H1 (cell line): ENCODE results near the gene SPN. TPM values are rescaled to one million over a fixed set of nuclear protein-coding genes. Genes with fewer than 3 reads are reported as not detected.
"Not testable (repeated sequence)": the region's sequence is repeated elsewhere in the genome, so short reads cannot be mapped to it uniquely, and the experiment has no call there.

Experiments
- CTCF ChIA-PET: fragments of 300-600 bp; sonication (Branson Sonifier 250); formaldehyde crosslinking; loops from one replicate; lab custom pipeline; 2021; ENCODE audit not compliant: partially characterized antibody; lab: Charles Lee
- POLR2A ChIA-PET: fragments of 300-600 bp; sonication (Branson Sonifier 250); formaldehyde crosslinking; loops from one replicate; lab custom pipeline; 2021; ENCODE audit warnings: inconsistent platforms; ENCODE audit not compliant: partially characterized antibody; lab: Charles Lee
- DNase-seq, 2 experiments: peaks; one replicate each; pipeline versions ENCODE4 v3.0.0 to v3.0.0-alpha.2; 2010 to 2022; ENCODE audit warnings: low spot score in 2 of 2, low read depth in 1 of 2, mixed read lengths in 1 of 2
- FAIRE-seq: peaks from 2 replicates; lab custom pipeline; 2011; peaks lifted over from hg19 to GRCh38; lab: Jason Lieb, UNC
- H2AFZ ChIP-seq: 2 replicates; pipeline ENCODE4 v1.8.1; 2012; ENCODE audit warnings: low read length, inconsistent platforms
- H2AK5ac ChIP-seq: 2 replicates; pipeline ENCODE4 v1.6.1; 2013; ENCODE audit warnings: low read depth, low read length
- H2BK120ac ChIP-seq: replicated peaks from 2 replicates; pipeline ENCODE3; 2013; ENCODE audit warnings: low read depth, low read length, inconsistent platforms
- H2BK12ac ChIP-seq: 2 replicates; pipeline ENCODE4 v1.6.1; 2013; ENCODE audit warnings: low read depth, low read length
- H2BK15ac ChIP-seq: 2 replicates; pipeline ENCODE4 v1.6.1; 2013; ENCODE audit warnings: low read length
- H2BK20ac ChIP-seq: 2 replicates; pipeline ENCODE4 v1.6.1; 2013; ENCODE audit warnings: low read length
- H2BK5ac ChIP-seq: 2 replicates; pipeline ENCODE4 v1.6.1; 2013; ENCODE audit warnings: low read depth, low read length
- H3K14ac ChIP-seq: 2 replicates; pipeline ENCODE4 v1.6.1; 2013; ENCODE audit warnings: inconsistent platforms; ENCODE audit not compliant: insufficient read length
- H3K18ac ChIP-seq: 2 replicates; pipeline ENCODE4 v1.6.1; 2013; ENCODE audit warnings: low read length; ENCODE audit errors: extremely low read depth
- H3K23ac ChIP-seq: 2 replicates; pipeline ENCODE4 v1.6.1; 2013; ENCODE audit warnings: inconsistent platforms; ENCODE audit not compliant: insufficient read length
- H3K23me2 ChIP-seq: 2 replicates; pipeline ENCODE4 v1.6.1; 2013; ENCODE audit warnings: low read depth, low read length
- H3K27ac ChIP-seq: 2 replicates; pipeline ENCODE4 v1.6.1; 2011; ENCODE audit warnings: low read depth, low read length, inconsistent platforms
- H3K27me3 ChIP-seq, 4 experiments: replicated peaks in 1 of 4; 1 replicate in 1 of 4; 2 replicates in 3 of 4; pipeline versions ENCODE4 v1.6.1 to v1.8.1; 2011 to 2013; ENCODE audit warnings: low read length in 3 of 4, mild to moderate bottlenecking in 3 of 4, inconsistent platforms in 2 of 4, mixed read lengths in 2 of 4, moderate library complexity in 1 of 4; ENCODE audit not compliant: control insufficient read depth in 3 of 4, insufficient read depth in 3 of 4; ENCODE audit errors: extremely low read depth in 1 of 4
- H3K36me3 ChIP-seq, 4 experiments: 2 replicates each; pipeline versions ENCODE4 v1.6.1 to v1.8.1; 2011 to 2013; ENCODE audit warnings: mild to moderate bottlenecking in 4 of 4, low read length in 3 of 4, moderate library complexity in 2 of 4, control low read depth in 1 of 4, inconsistent platforms in 1 of 4; ENCODE audit not compliant: insufficient read depth in 4 of 4, control insufficient read depth in 2 of 4
- H3K4ac ChIP-seq: replicated peaks from 2 replicates; pipeline ENCODE3; 2013; ENCODE audit warnings: low read length, low read depth, mixed read lengths, inconsistent platforms; ENCODE audit not compliant: insufficient read length
- H3K4me1 ChIP-seq, 4 experiments: replicated peaks in 1 of 4; 1 replicate in 1 of 4; 2 replicates in 3 of 4; pipeline versions ENCODE4 v1.6.1 to v1.8.1; 2011 to 2013; ENCODE audit warnings: low read length in 3 of 4, inconsistent platforms in 2 of 4, mixed read lengths in 1 of 4; ENCODE audit not compliant: insufficient read depth in 4 of 4, control insufficient read depth in 3 of 4
- H3K4me2 ChIP-seq, 2 experiments: 2 replicates each; pipeline versions ENCODE4 v1.6.1 to v1.8.1; 2011 to 2013; ENCODE audit warnings: low read depth in 2 of 2, low read length in 2 of 2, control low read depth in 1 of 2, inconsistent platforms in 1 of 2, mild to moderate bottlenecking in 1 of 2; ENCODE audit not compliant: insufficient read depth in 1 of 2
- H3K4me3 ChIP-seq, 4 experiments: fragments of 200-600, 300-600 bp in 1 of 4; sonication (generic), shearing (Covaris generic), sonication (Bioruptor Twin) in 1 of 4; 2 replicates each; pipeline versions ENCODE4 v1.5.1 to v1.8.1; 2011 to 2016; ENCODE audit warnings: low read length in 4 of 4, low read depth in 3 of 4, control low read depth in 2 of 4, inconsistent platforms in 2 of 4, mild to moderate bottlenecking in 2 of 4, mixed read lengths in 1 of 4, moderate library complexity in 1 of 4; ENCODE audit not compliant: insufficient read depth in 2 of 4; ENCODE audit errors: extremely low read depth in 1 of 4
- H3K56ac ChIP-seq: replicated peaks from 2 replicates; pipeline ENCODE3; 2013; ENCODE audit warnings: low read depth, mild to moderate bottlenecking, mixed read lengths, low read length, inconsistent platforms; ENCODE audit not compliant: insufficient read length
- H3K79me1 ChIP-seq: 2 replicates; pipeline ENCODE4 v1.6.1; 2013; ENCODE audit warnings: low read depth, low read length, control low read depth
- H3K79me2 ChIP-seq, 2 experiments: 2 replicates each; pipeline versions ENCODE4 v1.6.1 to v1.8.1; 2012 to 2013; ENCODE audit warnings: low read length in 2 of 2, mild to moderate bottlenecking in 2 of 2, inconsistent platforms in 1 of 2; ENCODE audit not compliant: insufficient read depth in 2 of 2, control insufficient read depth in 1 of 2
- H3K9ac ChIP-seq, 4 experiments: replicated peaks in 1 of 4; 1 replicate in 1 of 4; 2 replicates in 3 of 4; pipeline versions ENCODE4 v1.6.1 to v1.8.1; 2011 to 2013; ENCODE audit warnings: low read depth in 3 of 4, low read length in 3 of 4, control low read depth in 2 of 4, mild to moderate bottlenecking in 2 of 4, moderate library complexity in 2 of 4, inconsistent platforms in 1 of 4; ENCODE audit errors: extremely low read depth in 1 of 4
- H3K9me3 ChIP-seq, 2 experiments: 2 replicates each; pipeline versions ENCODE4 v1.6.1 to v1.8.1; 2012 to 2013; ENCODE audit warnings: mild to moderate bottlenecking in 2 of 2, moderate library complexity in 2 of 2, control low read depth in 1 of 2, inconsistent platforms in 1 of 2, low read depth in 1 of 2, low read length in 1 of 2, mixed read lengths in 1 of 2; ENCODE audit not compliant: insufficient read depth in 2 of 2
- H4K20me1 ChIP-seq, 2 experiments: replicated peaks in 1 of 2; 2 replicates each; pipeline versions ENCODE3 to v1.8.1; 2011 to 2013; ENCODE audit warnings: inconsistent platforms in 2 of 2, low read length in 2 of 2, mild to moderate bottlenecking in 1 of 2; ENCODE audit not compliant: insufficient read depth in 2 of 2, control insufficient read depth in 1 of 2
- H4K5ac ChIP-seq: 2 replicates; pipeline ENCODE4 v1.6.1; 2013; ENCODE audit warnings: low read length, low read depth, mixed read lengths, inconsistent platforms; ENCODE audit not compliant: insufficient read length
- H4K8ac ChIP-seq: 2 replicates; pipeline ENCODE4 v1.8.0; 2013; ENCODE audit warnings: mild to moderate bottlenecking, moderate library complexity, low read length, inconsistent platforms; ENCODE audit not compliant: insufficient read depth; ENCODE audit errors: extremely low read depth
- H4K91ac ChIP-seq: replicated peaks from 2 replicates; pipeline ENCODE3; 2013; ENCODE audit warnings: low read length, mixed read lengths, inconsistent platforms; ENCODE audit not compliant: insufficient read length
- GTF2F1 ChIP-seq: IDR thresholded peaks from 2 replicates; pipeline ENCODE4 v1.6.1; 2012; ENCODE audit warnings: low read depth, low read length, improper control_type of control experiment, borderline replicate concordance
- SRF ChIP-seq: IDR thresholded peaks from 2 replicates; pipeline ENCODE4 v1.6.1; 2011; ENCODE audit warnings: mild to moderate bottlenecking, low read depth, low read length, moderate library complexity
- TAF1 ChIP-seq: IDR thresholded peaks from 2 replicates; pipeline ENCODE4 v1.6.1; 2011; ENCODE audit warnings: mild to moderate bottlenecking, low read depth, low read length
- TBP ChIP-seq: IDR thresholded peaks from 2 replicates; pipeline ENCODE4 v1.6.1; 2011; ENCODE audit warnings: low read depth, low read length, improper control_type of control experiment
- YY1 ChIP-seq: IDR thresholded peaks from 2 replicates; pipeline ENCODE4 v1.6.1; 2011; ENCODE audit warnings: low read depth, mild to moderate bottlenecking, low read length
- WGBS, 2 experiments: shearing (Covaris generic) in 1 of 2; methylation state at CpG; one replicate each; pipeline versions ENCODE4 v1.1.6 to v1.1.7; 2013 to 2015; ENCODE audit warnings: low lambda C conversion rate in 2 of 2, mixed read lengths in 2 of 2, inconsistent platforms in 1 of 2, low coverage in 1 of 2, missing lambda C conversion rate in 1 of 2; ENCODE audit not compliant: insufficient replicate concordance in 2 of 2, insufficient coverage in 1 of 2, insufficient read length in 1 of 2; ENCODE audit errors: extremely low coverage in 1 of 2, missing lambda C conversion rate in 1 of 2; 5-methylcytosine and 5-hydroxymethylcytosine counted together
- polyA plus RNA-seq, 7 experiments: library from polyadenylated mRNA; depleted of rRNA in 3 of 7; stranded (reverse) in 5 of 7; unstranded in 2 of 7; fragments of >200 nt in 5 of 7; fragments of 200-250 nt in 2 of 7; gene quantifications; 1 replicate in 5 of 7; 2 replicates in 1 of 7; 4 replicates in 1 of 7; pipeline versions ENCODE4 v1.2.1 to v1.2.3, GENCODE V29; 2011 to 2013; ENCODE audit warnings: missing spikeins in 2 of 7, mixed read lengths in 2 of 7
- total RNA-seq: library from RNA; stranded (reverse); fragmentation: NEBNext Ultra II Directional; extraction: Animal tissue kit (Norgen Biotek cat#: 25700); gene quantifications from 2 replicates; pipeline ENCODE4 v1.2.1, GENCODE V29; 2021
- TF ChIP-seq, protein P1 (sequence below): IDR thresholded peaks from 2 replicates; pipeline ENCODE4 v1.6.1; 2012; ENCODE audit warnings: low read length, inconsistent platforms

Gene SPN
- total and polyA plus RNA-seq, 2 of the 8 experiments (the other 6 are each of a cell fraction or from before 2014, with no cell fraction given) = 1.5 to 1.8 TPM

DNA sequence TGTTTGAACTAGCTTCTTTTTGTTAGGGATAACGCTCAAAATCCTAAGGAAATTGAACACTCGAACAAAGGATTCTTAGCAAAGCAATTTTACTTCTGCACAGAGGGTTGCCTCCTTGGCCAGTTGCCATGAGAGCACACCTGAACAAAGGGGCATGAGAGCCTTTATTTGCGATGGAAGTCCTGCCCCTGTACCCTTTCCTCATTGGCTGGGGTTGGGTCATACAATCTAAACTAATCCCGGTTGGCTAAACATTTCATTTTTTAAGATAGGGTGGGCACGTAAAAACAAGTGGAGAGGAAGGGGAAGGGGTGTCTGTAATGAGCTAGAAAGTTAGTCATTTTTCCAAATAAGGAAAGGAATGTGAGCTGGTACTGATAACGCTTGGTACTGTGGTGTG is 46.6 kb downstream of the SPN start:
- peaks cover 5 to 37% (median 13%) of the 10 kb centered on the region in 4 experiments for H3K36me3 ChIP-seq
- not testable (repeated sequence) for H2BK15ac ChIP-seq, DNase-seq, FAIRE-seq, H3K23ac ChIP-seq, H4K8ac ChIP-seq, H3K9me3 ChIP-seq, H3K23me2 ChIP-seq, H2BK120ac ChIP-seq, H2BK20ac ChIP-seq, H3K79me1 ChIP-seq, H2AFZ ChIP-seq, H3K4me1 ChIP-seq, H3K27me3 ChIP-seq, H4K20me1 ChIP-seq
- peak overlapping the region; percentile 60 to 67 for H3K4me2 ChIP-seq
- peak overlapping the region; percentile 65 to 99 (median 74) for H3K4me3 ChIP-seq
- H3K14ac ChIP-seq = peak overlapping the region; percentile 4
- peak overlapping the region; percentile 91; the same call in 1 of the 2 replicates for H2AK5ac ChIP-seq
- H2BK5ac ChIP-seq = peak overlapping the region; percentile 74
- peak overlapping the region; percentile 91 for H3K27ac ChIP-seq
- peak overlapping the region; percentile 82 for H3K4ac ChIP-seq
- H3K56ac ChIP-seq = peak overlapping the region; percentile 79
- peak overlapping the region; percentile 53; the same call in 1 of the 2 replicates for H2BK12ac ChIP-seq
- peak overlapping the region; percentile 94 for H3K18ac ChIP-seq
- TF ChIP-seq GTF2F1 (peak; percentile 61; the same call in 1 of the 2 replicates), TBP (peak; percentile 86), SRF (peak; percentile 73; the same call in 1 of the 2 replicates), YY1 (peak; percentile 67), TAF1 (peak; percentile 62)
- TF ChIP-seq, protein P1, sequence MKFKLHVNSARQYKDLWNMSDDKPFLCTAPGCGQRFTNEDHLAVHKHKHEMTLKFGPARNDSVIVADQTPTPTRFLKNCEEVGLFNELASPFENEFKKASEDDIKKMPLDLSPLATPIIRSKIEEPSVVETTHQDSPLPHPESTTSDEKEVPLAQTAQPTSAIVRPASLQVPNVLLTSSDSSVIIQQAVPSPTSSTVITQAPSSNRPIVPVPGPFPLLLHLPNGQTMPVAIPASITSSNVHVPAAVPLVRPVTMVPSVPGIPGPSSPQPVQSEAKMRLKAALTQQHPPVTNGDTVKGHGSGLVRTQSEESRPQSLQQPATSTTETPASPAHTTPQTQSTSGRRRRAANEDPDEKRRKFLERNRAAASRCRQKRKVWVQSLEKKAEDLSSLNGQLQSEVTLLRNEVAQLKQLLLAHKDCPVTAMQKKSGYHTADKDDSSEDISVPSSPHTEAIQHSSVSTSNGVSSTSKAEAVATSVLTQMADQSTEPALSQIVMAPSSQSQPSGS = 0 out of 2 replicates have a peak, but pooled peaks have one; percentile 5
- H3K9ac ChIP-seq = peak overlapping the region; percentile 87 to 99 (median 94)
- ChIA-PET POLR2A (interaction anchor here (0.6 to 20.4 kb wide), 36 partner anchors 9 to 355 kb away, joined by 3 to 490 read pairs (median 5); partner anchors contain the start of genes HIRIP3, KIF22, MVP and PAGR1), CTCF (interaction anchor here (1.1 to 1.7 kb wide), 4 partner anchors 9 to 21 kb away, joined by 3 to 11 read pairs (median 4); no protein-coding TSS in a partner anchor)
- peak overlapping the region; percentile 92 for H4K91ac ChIP-seq
- peaks cover 10 to 48% of the 10 kb centered on the region in 2 experiments for H3K79me2 ChIP-seq
- peak overlapping the region; percentile 93 for H4K5ac ChIP-seq
- 1% methylated on average over 6 of the region's 6 CpGs; no CpG with 5 or more reads in 1 of the 2 experiments for WGBS, 2 experiments
